ENCODE results near the gene KCNN4. TPM values are rescaled to one million over a fixed set of nuclear protein-coding genes. Genes with fewer than 3 reads are reported as not detected.

KCNN4 gene
- total RNA-seq, 5 donors from 2014 or later (not counting 1 experiment from before 2014, with no cell fraction given) = 21.9 to 90.1 (median 37.6) TPM

Other genes starting within 250 kb of the KCNN4 start
- gene ZNF575, start 247.8 kb downstream of the KCNN4 start, total RNA-seq = 10 to 100 TPM in 1 of 5 donors, 1 to 10 TPM in 4; 3.4 to 12.7 (median 6.2) TPM
- gene XRCC1, start 205.4 kb downstream of the KCNN4 start, total RNA-seq = 10 to 100 TPM; 31.7 to 37.8 (median 35.4) TPM
- gene PINLYP, start 205.2 kb downstream of the KCNN4 start, total RNA-seq = 1 to 10 TPM in 3 of 5 donors, under 1 TPM in 2; 0.28 to 2.5 (median 1.5) TPM
- gene IRGQ, start 184.8 kb downstream of the KCNN4 start, total RNA-seq = 10 to 100 TPM; 17.5 to 30.2 (median 19.9) TPM
- 10 to 100 TPM in 3 of 5 donors, 1 to 10 TPM in 2; 5.4 to 19.6 (median 16.9) TPM for gene ZNF576, start 184.4 kb downstream of the KCNN4 start, total RNA-seq
- 1 to 10 TPM in 4 of 5 donors, under 1 TPM in 1; 0.55 to 1.6 (median 1.2) TPM for gene SRRM5, start 168.9 kb downstream of the KCNN4 start, total RNA-seq
- 10 to 100 TPM; 28.9 to 35.2 (median 34.5) TPM for gene ZNF428, start 161.3 kb downstream of the KCNN4 start, total RNA-seq
- under 1 TPM; 0.16 to 0.61 (median 0.45) TPM for gene CADM4, start 141.1 kb downstream of the KCNN4 start, total RNA-seq
- 1 to 10 TPM; 3.0 to 7.7 (median 4.2) TPM for gene PLAUR, start 110.8 kb downstream of the KCNN4 start, total RNA-seq
- not detected for gene IRGC, start 64.9 kb downstream of the KCNN4 start, total RNA-seq
- 10 to 100 TPM; 50.3 to 64.3 (median 56.8) TPM for gene SMG9, start 26.0 kb downstream of the KCNN4 start, total RNA-seq
- gene LYPD5, start 21.5 kb upstream of the KCNN4 start, total RNA-seq = under 1 TPM in 4 of 5 donors, not detected in 1; 0.20 to 0.70 (median 0.58) TPM
- gene ZNF283, start 46.3 kb upstream of the KCNN4 start, total RNA-seq = 10 to 100 TPM in 3 of 5 donors, 1 to 10 TPM in 2; 5.4 to 19.0 (median 12.7) TPM
- gene ZNF404, start 103.0 kb upstream of the KCNN4 start, total RNA-seq = 1 to 10 TPM; 1.1 to 3.0 (median 2.4) TPM
- 10 to 100 TPM; 12.7 to 22.2 (median 19.2) TPM for gene ZNF45, start 154.3 kb upstream of the KCNN4 start, total RNA-seq
- gene ZNF221, start 170.3 kb upstream of the KCNN4 start, total RNA-seq = 1 to 10 TPM in 4 of 5 donors, under 1 TPM in 1; 0.77 to 3.0 (median 1.6) TPM
- gene ZNF155, start 203.2 kb upstream of the KCNN4 start, total RNA-seq = 10 to 100 TPM in 3 of 5 donors, 1 to 10 TPM in 2; 4.6 to 12.4 (median 11.3) TPM
- gene ZNF230, start 222.0 kb upstream of the KCNN4 start, total RNA-seq = 1 to 10 TPM; 2.7 to 9.5 (median 8.1) TPM
- gene ZNF222, start 244.4 kb upstream of the KCNN4 start, total RNA-seq = 1 to 10 TPM; 3.6 to 7.4 (median 5.0) TPM